Measurements from ENCODE around the gene MYLK.

The MYLK gene

DNA sequence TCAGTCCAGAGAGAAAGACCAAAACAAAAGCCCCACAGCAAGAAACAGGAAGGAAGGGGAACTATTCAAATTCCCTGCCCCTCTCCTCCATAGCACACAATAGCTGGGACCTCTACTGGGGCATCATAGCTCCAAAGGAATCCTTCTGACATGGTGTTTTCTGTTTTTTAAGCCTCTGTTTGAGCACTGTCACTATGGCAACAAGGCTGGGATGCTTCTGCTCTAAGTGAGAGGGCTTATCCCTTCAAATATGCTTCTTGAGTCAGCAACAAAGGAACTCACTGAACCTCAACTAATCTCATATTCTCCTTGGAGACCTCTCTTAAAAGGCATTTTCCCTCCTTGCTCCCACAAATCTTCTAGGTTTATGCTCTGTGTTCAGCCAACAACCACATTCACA, 40.5 kb downstream of the MYLK start:
- DNase-seq (ENCODE audit: low read depth) = no peak
- no peak overlapping the region for H3K4me3 ChIP-seq (ENCODE audit: low read depth, low read length)
- TF ChIP-seq, protein P1, sequence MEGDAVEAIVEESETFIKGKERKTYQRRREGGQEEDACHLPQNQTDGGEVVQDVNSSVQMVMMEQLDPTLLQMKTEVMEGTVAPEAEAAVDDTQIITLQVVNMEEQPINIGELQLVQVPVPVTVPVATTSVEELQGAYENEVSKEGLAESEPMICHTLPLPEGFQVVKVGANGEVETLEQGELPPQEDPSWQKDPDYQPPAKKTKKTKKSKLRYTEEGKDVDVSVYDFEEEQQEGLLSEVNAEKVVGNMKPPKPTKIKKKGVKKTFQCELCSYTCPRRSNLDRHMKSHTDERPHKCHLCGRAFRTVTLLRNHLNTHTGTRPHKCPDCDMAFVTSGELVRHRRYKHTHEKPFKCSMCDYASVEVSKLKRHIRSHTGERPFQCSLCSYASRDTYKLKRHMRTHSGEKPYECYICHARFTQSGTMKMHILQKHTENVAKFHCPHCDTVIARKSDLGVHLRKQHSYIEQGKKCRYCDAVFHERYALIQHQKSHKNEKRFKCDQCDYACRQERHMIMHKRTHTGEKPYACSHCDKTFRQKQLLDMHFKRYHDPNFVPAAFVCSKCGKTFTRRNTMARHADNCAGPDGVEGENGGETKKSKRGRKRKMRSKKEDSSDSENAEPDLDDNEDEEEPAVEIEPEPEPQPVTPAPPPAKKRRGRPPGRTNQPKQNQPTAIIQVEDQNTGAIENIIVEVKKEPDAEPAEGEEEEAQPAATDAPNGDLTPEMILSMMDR (IDR thresholded peaks at IDR 0.05; ENCODE audit: insufficient read depth, low read depth, low read length, missing control alignments) = no peak

DNA sequence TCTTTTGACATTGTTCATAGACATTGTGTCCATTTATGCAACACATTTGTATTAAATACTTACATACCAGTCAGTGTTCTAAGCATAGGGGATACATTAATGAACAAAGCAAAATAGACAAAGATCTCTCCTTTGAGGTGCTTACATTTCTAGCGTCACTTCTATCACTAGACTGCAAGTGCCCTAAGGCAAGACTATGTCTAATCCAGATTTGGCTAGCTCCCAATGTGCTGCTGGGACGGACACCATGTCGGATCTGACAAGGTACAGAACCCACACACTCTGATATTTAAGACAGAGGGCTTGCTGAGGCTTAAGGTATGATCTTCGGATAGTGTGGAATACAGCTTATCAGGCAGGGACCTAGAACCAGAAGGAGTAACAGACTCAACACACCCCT, 41.4 kb downstream of the MYLK start:
- no peak overlapping the region for H3K4me3 ChIP-seq (ENCODE audit: low read depth, low read length)
- no peak for DNase-seq (ENCODE audit: low read depth)
- TF ChIP-seq, protein P1 (IDR thresholded peaks at IDR 0.05; ENCODE audit: insufficient read depth, low read depth, low read length, missing control alignments) = no peak

DNA sequence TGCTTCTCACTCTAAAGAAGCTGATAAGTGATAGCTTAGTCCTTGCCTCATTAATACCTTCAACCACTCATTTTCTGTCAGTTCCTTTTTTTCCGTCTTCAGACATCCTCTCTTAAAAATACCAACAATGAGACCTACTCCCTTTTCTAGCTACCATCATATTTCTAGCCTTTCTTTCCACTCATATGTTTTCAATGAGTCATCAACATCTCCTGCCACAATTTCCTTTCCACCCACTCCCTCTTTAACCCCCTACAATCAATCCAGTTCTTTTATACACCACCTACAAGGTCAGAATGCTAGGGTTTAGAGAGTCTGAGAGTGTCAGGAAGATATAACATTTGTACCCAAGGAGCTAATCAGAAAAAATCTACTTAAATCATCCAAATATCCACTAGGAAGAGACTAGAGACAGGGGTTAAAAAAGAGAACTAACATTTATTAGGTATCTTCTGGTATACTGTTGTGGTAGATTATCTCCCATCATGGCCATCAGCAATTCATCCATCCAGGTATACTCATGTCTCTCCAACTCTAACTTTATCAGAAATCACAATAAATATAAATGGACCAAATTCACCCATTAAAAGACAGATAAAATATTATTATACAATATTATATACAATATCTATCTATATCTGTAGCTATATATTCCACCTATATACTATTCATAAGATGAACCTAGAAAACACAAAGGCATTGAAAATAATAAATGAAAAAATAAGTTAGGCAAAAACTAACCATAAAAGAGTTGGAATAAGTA, 42.5 kb downstream of the MYLK start:
- TF ChIP-seq, protein P1 (IDR thresholded peaks at IDR 0.05; ENCODE audit: insufficient read depth, low read depth, low read length, missing control alignments) = no peak
- H3K4me3 ChIP-seq (ENCODE audit: low read depth, low read length) = no peak overlapping the region
- DNase-seq (ENCODE audit: low read depth) = no peak

DNA sequence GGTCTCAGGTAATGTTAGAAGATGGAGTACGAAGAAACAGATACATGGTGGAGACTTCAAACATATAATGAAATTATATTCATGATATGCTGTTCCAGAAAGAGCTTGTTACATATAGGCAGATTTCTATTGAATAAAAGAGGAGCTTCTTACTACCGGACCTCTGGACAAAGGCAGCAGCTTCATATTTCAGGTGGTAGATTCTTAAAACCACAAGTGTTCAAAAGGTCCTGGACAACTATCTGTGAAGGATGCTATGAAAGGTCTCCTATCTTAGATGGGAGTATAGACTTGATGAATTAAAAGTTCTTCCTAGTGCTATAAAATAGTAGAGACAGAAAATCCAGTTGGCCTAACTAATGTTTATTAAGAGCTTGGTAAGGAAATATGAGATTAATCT, 43.2 kb downstream of the MYLK start:
- H3K4me3 ChIP-seq (ENCODE audit: low read depth, low read length) = no peak overlapping the region
- DNase-seq (ENCODE audit: low read depth) = no peak
- TF ChIP-seq, protein P1 (IDR thresholded peaks at IDR 0.05; ENCODE audit: insufficient read depth, low read depth, low read length, missing control alignments) = no peak

DNA sequence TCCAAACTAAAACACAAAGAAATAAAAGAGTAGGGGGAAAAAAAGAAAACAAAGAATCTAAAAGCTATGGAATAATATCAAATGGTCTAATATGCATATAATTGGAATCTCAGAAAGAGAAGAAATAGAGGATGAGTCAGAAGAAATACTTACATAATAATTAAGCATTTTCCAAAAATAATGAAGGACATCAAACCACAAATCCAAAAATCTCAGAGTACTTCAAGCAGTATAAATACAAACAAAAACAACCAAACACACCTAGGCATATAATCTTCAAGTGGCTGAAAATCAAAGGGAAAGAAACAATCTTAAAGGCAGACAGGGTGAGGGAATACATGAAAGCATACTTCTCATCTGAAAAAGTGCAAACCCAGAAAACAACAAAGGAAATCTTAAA, 46.3 kb downstream of the MYLK start:
- TF ChIP-seq, protein P1 (IDR thresholded peaks at IDR 0.05; ENCODE audit: insufficient read depth, low read depth, low read length, missing control alignments) = no peak
- no peak overlapping the region for H3K4me3 ChIP-seq (ENCODE audit: low read depth, low read length)
- no peak for DNase-seq (ENCODE audit: low read depth)

DNA sequence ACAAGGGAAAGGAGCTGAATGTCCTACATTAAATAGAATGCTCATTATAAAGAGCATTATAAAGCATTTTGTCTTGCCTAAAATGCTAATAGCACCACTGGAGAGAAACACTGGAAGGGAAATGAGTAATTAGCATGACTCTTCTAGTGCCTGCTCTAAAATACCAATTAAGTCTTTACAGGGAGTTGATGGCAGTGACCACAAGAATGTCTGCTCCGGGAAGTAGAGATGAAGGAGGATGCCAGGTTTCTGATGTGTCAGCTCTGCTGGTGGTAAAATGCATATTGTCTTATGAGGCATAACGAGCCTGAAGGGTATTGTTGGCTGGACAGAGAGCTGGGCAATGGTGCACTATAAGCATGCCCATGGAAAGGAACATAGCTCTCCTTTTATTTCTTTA, 49.5 kb downstream of the MYLK start:
- TF ChIP-seq, protein P1 (IDR thresholded peaks at IDR 0.05; ENCODE audit: insufficient read depth, low read depth, low read length, missing control alignments) = no peak
- H3K4me3 ChIP-seq (ENCODE audit: low read depth, low read length) = no peak overlapping the region
- DNase-seq (ENCODE audit: low read depth) = no peak

DNA sequence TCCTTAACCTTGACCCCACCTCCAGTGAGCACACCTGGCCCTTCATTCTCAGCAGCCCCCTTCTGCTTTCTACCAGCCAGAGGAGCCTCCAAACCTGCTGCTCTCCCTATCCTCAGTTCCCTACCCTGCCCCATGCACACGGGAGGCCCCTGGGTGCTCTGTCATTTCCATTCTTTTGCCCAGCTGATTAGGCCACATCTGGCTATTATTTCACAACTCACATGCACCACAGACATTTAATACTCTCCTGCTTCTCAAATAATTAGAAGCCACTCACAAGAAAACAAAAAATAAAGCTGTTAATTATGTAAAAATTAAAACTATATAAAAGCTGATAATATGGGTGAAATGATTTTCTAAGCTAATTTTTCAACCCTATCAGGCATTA, 50.7 kb downstream of the MYLK start:
- TF ChIP-seq, protein P1 (IDR thresholded peaks at IDR 0.05; ENCODE audit: insufficient read depth, low read depth, low read length, missing control alignments) = no peak
- no peak overlapping the region for H3K4me3 ChIP-seq (ENCODE audit: low read depth, low read length)
- no peak for DNase-seq (ENCODE audit: low read depth)

Measured in GM12865 (cell line).